Breast epithelium (tissue), 3 donors: ENCODE measurements around the gene NCBP2.

Experiments
- CTCF ChIP-seq, 3 donors: fragments of 450-650 bp; IDR thresholded peaks; one replicate each; pipeline ENCODE4 v1.5.1; 2016 to 2017; ENCODE audit warnings: antibody characterized with exemption in 3 of 3, mild to moderate bottlenecking in 3 of 3, moderate library complexity in 3 of 3
- POLR2A ChIP-seq: fragments of 450-650 bp; IDR thresholded peaks from one replicate; pipeline ENCODE4 v1.6.1; 2016; ENCODE audit warnings: antibody characterized with exemption, mild to moderate bottlenecking, moderate library complexity
- POLR2AphosphoS5 ChIP-seq, 3 donors: sonication (generic); formaldehyde crosslinking; IDR thresholded peaks; one replicate each; pipeline ENCODE4 v1.6.1; 2017; ENCODE audit warnings: antibody characterized with exemption in 3 of 3

- TF ChIP-seq CTCF (IDR thresholded peaks at IDR 0.05): no peak
- TF ChIP-seq POLR2A: no peak
- no peak for TF ChIP-seq POLR2AphosphoS5 (IDR thresholded peaks at IDR 0.05)
Observed at GRCh38 chr3:196915375-196915774, 27.0 kb downstream of the NCBP2 start.
